OCI-LY7 (cell line): Measurements from ENCODE around the gene DDRGK1. TPM values are rescaled to one million over a fixed set of nuclear protein-coding genes. Genes with fewer than 3 reads are reported as not detected.

ENCODE experiments used
- BruUV-seq: library from RNA; stranded (reverse); fragments of 400-500 nt; replicated peaks from 2 replicates; lab custom pipeline; 2021; lab: Mats Ljungman, UMichigan
- CTCF ChIA-PET: fragments of 300-600 bp; sonication (Branson Sonifier 250); formaldehyde crosslinking; loops from one replicate; lab custom pipeline; 2022; ENCODE audit warnings: antibody characterized with exemption; ENCODE audit not compliant: unreplicated experiment; lab: Charles Lee
- POLR2A ChIA-PET: fragments of 300-600 bp; sonication (Branson Sonifier 250); formaldehyde crosslinking; loops from one replicate; lab custom pipeline; 2022; ENCODE audit warnings: antibody characterized with exemption; lab: Charles Lee
- DNase-seq: peaks from one replicate; pipeline ENCODE4 v3.0.0-alpha.2; 2015; ENCODE audit warnings: low spot score
- H2AFZ ChIP-seq: fragments of 200-600 bp; sonication (generic), shearing (Covaris generic); 2 replicates; pipeline ENCODE4 v1.6.1; 2014; ENCODE audit warnings: mild to moderate bottlenecking, antibody characterized with exemption, low read length, moderate library complexity
- H3K27ac ChIP-seq: fragments of 200-600 bp; sonication (generic); 2 replicates; pipeline ENCODE4 v1.5.1; 2014; ENCODE audit warnings: mixed run types, low read depth, mild to moderate bottlenecking, moderate library complexity, low read length, inconsistent platforms; ENCODE audit not compliant: poor library complexity, severe bottlenecking
- H3K36me3 ChIP-seq: fragments of 200-600 bp; sonication (generic); 2 replicates; pipeline ENCODE4 v1.6.1; 2014; ENCODE audit warnings: mild to moderate bottlenecking, antibody characterized with exemption, low read length, moderate library complexity, mixed read lengths; ENCODE audit not compliant: insufficient read depth
- H3K4me1 ChIP-seq: fragments of 200-600 bp; sonication (generic); 2 replicates; pipeline ENCODE4 v1.5.1; 2014; ENCODE audit warnings: mild to moderate bottlenecking, low read length; ENCODE audit not compliant: insufficient read depth, poor library complexity, severe bottlenecking
- H3K4me2 ChIP-seq: fragments of 200-600 bp; sonication (generic); 2 replicates; pipeline ENCODE4 v1.6.1; 2014; ENCODE audit warnings: mild to moderate bottlenecking, low read length
- H3K4me3 ChIP-seq: fragments of 200-600 bp; sonication (generic); 2 replicates; pipeline ENCODE4 v1.5.1; 2014; ENCODE audit warnings: mild to moderate bottlenecking, low read depth, low read length; ENCODE audit not compliant: poor library complexity, severe bottlenecking
- H3K79me2 ChIP-seq: fragments of 200-600 bp; sonication (generic); 2 replicates; pipeline ENCODE4 v1.6.1; 2016; ENCODE audit warnings: low read depth, mild to moderate bottlenecking, low read length, moderate library complexity, mixed read lengths; ENCODE audit not compliant: insufficient read depth
- H3K9me2 ChIP-seq: fragments of 200-600 bp; sonication (generic); 2 replicates; pipeline ENCODE4 v1.6.1; 2016; ENCODE audit warnings: mild to moderate bottlenecking, low read length, mixed read lengths; ENCODE audit not compliant: insufficient read depth
- H3K9me3 ChIP-seq: fragments of 200-600 bp; sonication (generic); 2 replicates; pipeline ENCODE4 v1.6.1; 2014; ENCODE audit warnings: mild to moderate bottlenecking, mixed run types, low read length, mixed read lengths
- H4K20me1 ChIP-seq: fragments of 200-600 bp; sonication (generic); 2 replicates; pipeline ENCODE4 v1.6.1; 2014; ENCODE audit warnings: mild to moderate bottlenecking, antibody characterized with exemption, low read length, moderate library complexity, mixed read lengths; ENCODE audit not compliant: insufficient read depth
- EZH2phosphoT487 ChIP-seq: fragments of 200-600 bp; sonication (generic); IDR thresholded peaks from 2 replicates; pipeline ENCODE4 v1.6.1; 2018; ENCODE audit warnings: low read depth, borderline replicate concordance, mild to moderate bottlenecking, mixed run types, antibody characterized with exemption, low read length, moderate library complexity, mixed read lengths
- intact Hi-C: fragments of 100-400 bp; cut with micrococcal nuclease; formaldehyde crosslinking; loops from one replicate; pipeline ENCODE4 v1.10.0; 2022; ENCODE audit not compliant: unreplicated experiment
- total RNA-seq, 2 experiments: library from RNA; depleted of rRNA in 1 of 2; stranded (reverse); fragments of >200 nt in 1 of 2; shearing (Covaris generic) in 1 of 2; gene quantifications; 2 replicates each; pipeline ENCODE4 v1.2.3, GENCODE V29; 2014 to 2022
- TF ChIP-seq, protein P1 (sequence below): fragments of 200-600 bp; sonication (generic); conservative IDR thresholded peaks from 2 replicates; pipeline ENCODE4 v1.5.1; 2014; ENCODE audit warnings: mild to moderate bottlenecking, antibody characterized with exemption, low read length, moderate library complexity, mixed read lengths

The DDRGK1 gene
- total RNA-seq, 2 experiments from 2014 or later: 37.7 to 55.0 TPM

DNA sequence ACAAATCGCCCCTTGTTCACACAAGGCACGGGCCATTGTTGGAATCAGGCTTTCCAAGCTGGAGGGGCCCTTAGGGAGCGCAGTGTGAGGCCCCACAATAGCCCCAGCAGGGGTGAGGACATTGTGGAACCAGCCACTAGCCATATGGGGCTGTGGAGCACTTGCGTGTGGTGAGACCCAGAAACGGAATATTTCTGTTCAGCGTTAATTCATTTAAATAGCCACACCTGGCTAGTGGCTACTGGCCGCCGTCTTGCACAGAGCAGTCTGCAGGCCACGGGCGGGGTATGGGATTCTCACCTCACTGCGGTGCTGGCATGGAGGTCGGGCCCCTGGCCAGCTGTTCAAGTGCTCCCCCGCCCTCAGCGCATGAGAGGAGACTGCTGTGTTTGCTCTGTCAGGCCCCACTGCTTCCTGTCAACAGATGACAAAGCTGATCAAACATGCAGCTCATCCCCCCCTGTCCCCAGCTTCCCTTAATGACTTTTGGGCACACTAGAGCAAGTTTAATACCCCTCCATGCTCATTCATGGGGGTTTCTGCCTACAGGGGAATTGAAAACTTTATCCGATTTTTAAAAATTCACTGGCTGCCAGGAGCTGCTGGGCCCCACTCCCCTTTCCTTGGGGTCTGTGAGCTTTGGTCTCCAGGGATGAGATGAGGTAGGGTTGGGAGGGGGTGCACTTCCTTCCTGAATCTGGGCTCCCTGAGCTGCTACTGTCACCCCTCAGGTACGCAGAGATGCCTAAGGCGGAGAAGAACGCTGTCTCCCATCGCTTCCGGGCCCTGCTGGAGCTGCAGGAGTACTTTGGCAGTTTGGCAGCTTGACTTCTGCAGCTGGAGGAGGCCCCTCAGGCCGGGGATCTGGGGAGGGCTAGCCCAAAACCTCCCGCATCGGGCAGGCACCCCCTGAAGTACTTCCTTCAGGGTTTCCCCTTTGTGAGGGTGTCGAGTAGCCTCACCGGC, 18.4 kb upstream of the DDRGK1 start:
- Histone ChIP-seq H3K79me2 (no peaks in the 10 kb centered on the region), H3K4me2 (peak overlapping the region; percentile 37; the same call in 1 of the 2 replicates), H4K20me1 (no peaks in the 10 kb centered on the region), H3K27ac (peak overlapping the region; percentile 26), H3K9me3 (no peaks in the 10 kb centered on the region), H3K4me3 (no peak overlapping the region), H2AFZ (no peak overlapping the region), H3K4me1 (peaks cover 18% of the 10 kb centered on the region), H3K9me2 (no peaks in the 10 kb centered on the region), H3K36me3 (peaks cover 39% of the 10 kb centered on the region)
- BruUV-seq: no TSS peak
- CTCF ChIA-PET: no interaction called here
- intact Hi-C loops: no loop called here
- TF ChIP-seq EZH2phosphoT487: no peak
- TF ChIP-seq, protein P1, sequence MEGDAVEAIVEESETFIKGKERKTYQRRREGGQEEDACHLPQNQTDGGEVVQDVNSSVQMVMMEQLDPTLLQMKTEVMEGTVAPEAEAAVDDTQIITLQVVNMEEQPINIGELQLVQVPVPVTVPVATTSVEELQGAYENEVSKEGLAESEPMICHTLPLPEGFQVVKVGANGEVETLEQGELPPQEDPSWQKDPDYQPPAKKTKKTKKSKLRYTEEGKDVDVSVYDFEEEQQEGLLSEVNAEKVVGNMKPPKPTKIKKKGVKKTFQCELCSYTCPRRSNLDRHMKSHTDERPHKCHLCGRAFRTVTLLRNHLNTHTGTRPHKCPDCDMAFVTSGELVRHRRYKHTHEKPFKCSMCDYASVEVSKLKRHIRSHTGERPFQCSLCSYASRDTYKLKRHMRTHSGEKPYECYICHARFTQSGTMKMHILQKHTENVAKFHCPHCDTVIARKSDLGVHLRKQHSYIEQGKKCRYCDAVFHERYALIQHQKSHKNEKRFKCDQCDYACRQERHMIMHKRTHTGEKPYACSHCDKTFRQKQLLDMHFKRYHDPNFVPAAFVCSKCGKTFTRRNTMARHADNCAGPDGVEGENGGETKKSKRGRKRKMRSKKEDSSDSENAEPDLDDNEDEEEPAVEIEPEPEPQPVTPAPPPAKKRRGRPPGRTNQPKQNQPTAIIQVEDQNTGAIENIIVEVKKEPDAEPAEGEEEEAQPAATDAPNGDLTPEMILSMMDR: no peak
- DNase-seq: peak; percentile 57
- POLR2A ChIA-PET: interaction anchor here (0.6 kb wide), 1 partner anchor 72 kb away, joined by 3 read pairs; no protein-coding TSS in a partner anchor

DNA sequence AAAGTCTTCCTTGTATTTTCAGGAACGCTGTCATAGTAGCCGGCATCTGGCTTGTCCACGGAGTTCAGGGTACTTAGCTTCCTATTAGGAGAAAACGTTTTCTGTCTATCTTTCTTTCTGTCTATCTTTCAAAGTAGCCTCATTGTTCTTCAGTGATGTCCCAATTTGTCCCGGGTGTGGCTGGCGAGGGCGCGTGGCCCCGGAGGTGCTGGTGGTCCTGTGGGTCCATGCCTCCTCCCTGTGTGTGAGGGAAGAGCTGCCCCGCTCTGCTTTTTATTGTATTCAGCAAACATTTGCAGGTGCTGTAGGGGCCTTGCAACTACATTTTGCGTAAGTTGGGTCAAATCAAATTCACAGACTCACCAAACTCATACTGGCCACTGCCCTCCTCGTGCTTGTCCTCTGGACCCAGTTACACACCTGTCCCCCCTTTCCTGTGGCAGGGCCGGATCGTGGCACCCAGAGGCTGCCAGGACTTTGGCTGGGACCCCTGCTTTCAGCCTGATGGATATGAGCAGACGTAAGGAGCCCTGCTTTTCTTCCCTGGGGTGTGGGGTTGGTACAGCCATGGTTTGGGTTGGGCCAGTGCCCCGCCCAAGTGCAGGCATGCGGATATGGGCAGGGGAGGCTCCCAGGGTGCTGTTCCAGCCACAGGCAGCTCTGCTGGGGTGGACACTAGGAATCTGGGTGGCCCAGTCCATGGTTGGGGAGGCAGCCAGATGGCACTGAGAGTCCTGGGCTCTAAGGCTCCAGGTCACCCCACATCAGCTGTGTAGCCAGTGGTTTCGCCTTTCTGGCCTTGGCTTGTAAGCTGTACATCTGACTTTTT, 17.1 kb upstream of the DDRGK1 start:
- POLR2A ChIA-PET: interaction anchor here (1.1 kb wide), 1 partner anchor 12 kb away, joined by 3 read pairs; the partner anchor contains the start of gene ITPA
- no TSS peak for BruUV-seq

More for the DNA sequence above, 17.1 kb upstream of the DDRGK1 start:
- Histone ChIP-seq H3K4me1 (peaks cover 18% of the 10 kb centered on the region), H3K27ac (no peak overlapping the region), H3K79me2 (no peaks in the 10 kb centered on the region), H2AFZ (no peak overlapping the region), H3K9me3 (no peaks in the 10 kb centered on the region), H3K4me3 (no peak overlapping the region), H3K9me2 (no peaks in the 10 kb centered on the region), H4K20me1 (no peaks in the 10 kb centered on the region), H3K36me3 (peaks cover 52% of the 10 kb centered on the region), H3K4me2 (no peak overlapping the region)
- CTCF ChIA-PET: no interaction called here
- intact Hi-C loops: no loop called here
- TF ChIP-seq, protein P1: no peak
- TF ChIP-seq EZH2phosphoT487: no peak
- DNase-seq: no peak
